ENCODE data around the gene CYB5A.

Gene CYB5A

GRCh38 chr18:74291771-74292540 is at the start of gene CYB5A:
TSS of gene CYB5A (minus strand) at chr18:74291963. CDS start at chr18:74291875, 88 bp downstream.
- Histone ChIP-seq H3K9me3 (ENCODE audit: control insufficient read depth, insufficient read depth, low read depth, low read length) (no peaks in the 10 kb centered on the region), H3K27ac (ENCODE audit: extremely low read depth, low read depth, low read length) (peak within 1 kb of the TSS; percentile 66; the same call in 1 of the 2 replicates), H3K4me3 (ENCODE audit: low read depth, low read length) (peak within 1 kb of the TSS; percentile 79), H3K36me3 (ENCODE audit: control insufficient read depth in 2 of 2, insufficient read depth in 1 of 2, low read length in 2 of 2) (no peaks in the 10 kb centered on the region), H3K4me1 (ENCODE audit: control insufficient read depth, insufficient read depth, low read length) (peaks cover 5% of the 10 kb centered on the region; the same call in 1 of the 2 replicates)
- CTCF ChIA-PET = interaction anchor here (0.6 to 1.0 kb wide), 3 partner anchors 37 to 311 kb away, joined by 3 to 5 read pairs (median 3); no protein-coding TSS in a partner anchor
- POLR2A ChIA-PET = interaction anchor here (1.0 kb wide), 1 partner anchor 8 kb away, joined by 4 read pairs; no protein-coding TSS in a partner anchor
- TF ChIP-seq ZNF138 (tag by site-specific recombination; IDR thresholded peaks at IDR 0.05; ENCODE audit: borderline replicate concordance) (no peak), ZNF37A (tag by site-specific recombination; IDR thresholded peaks at IDR 0.05) (no peak), ZNF785 (tag by site-specific recombination; IDR thresholded peaks at IDR 0.05) (peak; percentile 75), ZXDB (tag by site-specific recombination; IDR thresholded peaks at IDR 0.05) (peak; percentile 88), ZNF658 (tag by site-specific recombination; IDR thresholded peaks at IDR 0.05) (no peak), PRDM4 (tag by site-specific recombination; IDR thresholded peaks at IDR 0.05) (peak; percentile 33; the same call in 1 of the 2 replicates), YY1 (tag by site-specific recombination; IDR thresholded peaks at IDR 0.05) (no peak), ZNF623 (tag by site-specific recombination; IDR thresholded peaks at IDR 0.05) (peak; percentile 16; the same call in 1 of the 2 replicates), MEIS1 (CRISPR knock-in tag; IDR thresholded peaks at IDR 0.05; ENCODE audit: borderline replicate concordance) (no peak), GLIS2 (tag by site-specific recombination; IDR thresholded peaks at IDR 0.05) (peak; percentile 100), KLF8 (tag by site-specific recombination; IDR thresholded peaks at IDR 0.05) (peak; percentile 93), SP2 (tag by site-specific recombination; IDR thresholded peaks at IDR 0.05) (peak; percentile 99), ZBTB20 (tag by site-specific recombination; IDR thresholded peaks at IDR 0.05) (peak; percentile 75), GLI4 (tag by site-specific recombination; IDR thresholded peaks at IDR 0.05) (no peak), GLIS1 (tag by site-specific recombination; IDR thresholded peaks at IDR 0.05) (peak; percentile 66), KLF16 (tag by site-specific recombination; IDR thresholded peaks at IDR 0.05) (no peak), RBAK (tag by site-specific recombination; IDR thresholded peaks at IDR 0.05) (no peak), ZBTB17 (tag by site-specific recombination; IDR thresholded peaks at IDR 0.05) (0 out of 2 replicates have a peak, but pooled peaks have one; percentile 18), PRDM10 (tag by site-specific recombination; IDR thresholded peaks at IDR 0.05) (peak; percentile 88), ZNF354C (tag by site-specific recombination; IDR thresholded peaks at IDR 0.05; ENCODE audit: borderline replicate concordance, low read depth) (no peak), ZNF600 (tag by site-specific recombination; IDR thresholded peaks at IDR 0.05) (no peak), ZBTB26 (tag by site-specific recombination; optimal IDR thresholded peaks at IDR 0.05) (peak; percentile 86), ZNF140 (tag by site-specific recombination; IDR thresholded peaks at IDR 0.05) (no peak), ZNF514 (tag by site-specific recombination; IDR thresholded peaks at IDR 0.05) (no peak), ZNF747 (tag by site-specific recombination; IDR thresholded peaks at IDR 0.05) (no peak), ZFHX2 (tag by site-specific recombination; conservative IDR thresholded peaks at IDR 0.05) (peak; percentile 91), ZNF174 (tag by site-specific recombination; IDR thresholded peaks at IDR 0.05) (no peak), ZSCAN30 (tag by site-specific recombination; IDR thresholded peaks at IDR 0.05) (peak; percentile 37; the same call in 1 of the 2 replicates), KLF1 (tag by site-specific recombination; IDR thresholded peaks at IDR 0.05) (peak; percentile 85)

All from HEK293 (cell line).